ENCODE measurements around the gene KRT85.

GRCh38 chr12:52316290-52316689 is 51.0 kb downstream of the KRT85 start:
- TF ChIP-seq EZH2 (IDR thresholded peaks at IDR 0.05; ENCODE audit: borderline replicate concordance, low read depth, low read length, poor library complexity, severe bottlenecking) (no peak), CTCF (conservative IDR thresholded peaks at IDR 0.05; ENCODE audit: low read depth, low read length) (no peak)

Data from A673 (cell line).